AG10803 (cell line): ENCODE results near the gene RIPK1.
"Not testable (repeated sequence)": the region's sequence is repeated elsewhere in the genome, so short reads cannot be mapped to it uniquely, and the experiment has no call there.

Experiments
- DNase-seq: peaks from one replicate; pipeline ENCODE4 v3.0.0; 2010; ENCODE audit warnings: low read depth
- H3K4me3 ChIP-seq: 2 replicates; pipeline ENCODE4 v1.5.1; 2011; ENCODE audit warnings: mild to moderate bottlenecking, low read length, control low read depth
- CTCF ChIP-seq: conservative IDR thresholded peaks from 2 replicates; pipeline ENCODE4 v1.5.1; 2011; ENCODE audit warnings: mild to moderate bottlenecking, low read length, control low read depth, inconsistent platforms

RIPK1 gene

GRCh38 chr6:3026791-3027626 is 41.3 kb upstream of the RIPK1 start:
- no peak for TF ChIP-seq CTCF
- H3K4me3 ChIP-seq: no peak overlapping the region
- peak; percentile 4 for DNase-seq

GRCh38 chr6:3028156-3028555 is 40.1 kb upstream of the RIPK1 start:
- H3K4me3 ChIP-seq, DNase-seq: not testable (repeated sequence)

DNA sequence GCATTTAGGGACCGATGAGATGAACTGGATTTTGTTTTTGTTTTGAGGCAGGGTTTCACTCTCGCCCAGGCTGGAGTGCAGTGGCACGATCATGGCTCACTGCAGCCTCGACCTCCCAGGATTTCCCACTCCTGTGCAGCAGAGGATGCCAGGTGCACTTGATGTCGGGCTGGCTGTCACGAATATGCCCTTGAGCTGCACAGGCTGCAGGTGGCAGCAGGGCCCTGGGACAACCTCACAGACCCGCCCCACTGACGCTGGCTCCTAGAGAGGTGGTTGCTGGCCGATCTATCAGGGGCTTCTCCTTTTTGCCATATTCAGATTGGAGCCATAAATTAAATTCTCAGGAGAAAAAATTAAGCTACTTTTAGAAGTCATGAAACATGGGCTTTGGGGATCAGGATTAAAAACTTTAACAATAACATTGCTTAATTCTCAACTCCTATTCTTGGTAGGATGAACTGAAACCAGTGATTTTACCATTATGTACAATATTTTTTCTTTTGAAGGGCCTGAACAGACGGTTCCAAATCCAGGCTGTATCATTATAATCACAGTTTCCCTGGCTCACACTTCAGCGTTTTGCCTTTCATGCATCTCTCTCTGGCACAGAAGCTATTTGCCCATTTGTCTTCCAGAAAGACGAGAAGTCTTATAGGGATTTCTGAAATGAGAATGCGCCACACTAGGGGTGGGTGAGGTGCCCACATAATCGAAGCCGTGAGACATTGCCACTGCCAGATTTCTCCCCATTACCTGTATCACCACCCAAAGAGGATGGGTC is 36.2 kb upstream of the RIPK1 start:
- no peak for TF ChIP-seq CTCF
- H3K4me3 ChIP-seq: no peak overlapping the region
- DNase-seq: no peak

GRCh38 chr6:3032986-3033385 is 35.3 kb upstream of the RIPK1 start:
- TF ChIP-seq CTCF: no peak
- DNase-seq: no peak
- no peak overlapping the region for H3K4me3 ChIP-seq

- H3K4me3 ChIP-seq: no peak overlapping the region
- DNase-seq: no peak
- TF ChIP-seq CTCF: no peak
Observed at GRCh38 chr6:3033652-3034051, 34.6 kb upstream of the RIPK1 start.

DNA sequence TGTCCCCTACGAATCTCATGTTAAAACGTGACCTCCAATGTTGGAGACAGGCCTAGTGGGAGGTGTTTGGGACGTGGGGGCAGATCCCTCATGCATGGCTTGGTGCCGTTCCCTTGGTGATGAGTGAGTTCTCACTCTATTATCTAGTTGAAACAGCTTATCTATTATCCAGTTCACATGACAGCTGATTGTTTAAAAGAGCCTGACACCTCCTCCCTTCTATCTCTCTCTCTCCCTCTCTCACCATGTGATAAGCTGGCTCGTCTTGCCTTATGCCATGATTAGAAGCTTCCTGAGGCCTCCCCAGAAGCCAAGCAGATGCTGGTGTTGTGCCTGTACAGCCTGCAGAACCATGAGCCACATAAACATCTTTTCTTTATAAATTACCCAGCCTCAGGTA is 32.9 kb upstream of the RIPK1 start:
- no peak overlapping the region for H3K4me3 ChIP-seq
- no peak for DNase-seq
- TF ChIP-seq CTCF: no peak

DNA sequence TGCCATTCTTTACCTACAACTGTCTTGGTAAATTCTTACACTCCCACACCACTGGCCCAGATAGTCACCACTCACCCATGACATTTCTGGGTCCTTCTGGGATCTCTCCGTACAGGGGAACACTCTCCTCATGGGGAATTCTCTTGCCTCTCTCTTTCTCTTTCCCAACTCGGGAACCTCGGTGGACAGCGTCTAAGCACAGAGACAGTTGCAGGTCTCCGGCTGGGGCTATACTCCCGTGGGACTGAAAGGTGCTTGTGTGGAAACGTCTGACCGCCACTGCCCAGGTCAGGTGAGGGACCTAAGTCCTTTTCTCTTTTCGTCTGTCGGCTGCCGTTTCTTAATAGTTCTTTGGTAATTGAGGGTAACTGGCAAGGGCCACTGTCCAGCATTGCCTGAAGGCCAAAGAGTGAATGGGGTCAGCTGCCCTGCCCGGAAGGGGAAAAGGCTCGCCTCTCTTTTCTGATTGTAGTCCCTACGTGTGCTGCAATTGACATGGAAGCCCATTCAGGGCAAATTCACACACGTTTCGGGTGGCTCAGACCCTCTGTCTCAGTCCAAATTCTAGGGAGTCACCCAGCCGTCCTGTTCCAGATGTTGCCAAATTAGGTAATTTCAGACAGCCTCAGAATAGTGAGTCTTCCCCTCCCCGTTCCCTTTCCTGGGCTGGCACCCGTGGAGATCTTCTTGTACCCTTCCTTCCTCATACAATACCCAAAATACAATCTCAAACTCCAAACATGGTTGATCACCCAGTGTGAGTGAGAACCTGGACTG is 31.2 kb upstream of the RIPK1 start:
- TF ChIP-seq CTCF: no peak
- H3K4me3 ChIP-seq: no peak overlapping the region
- no peak for DNase-seq
